ENCODE measurements around the gene MTMR10. TPM values are rescaled to one million over a fixed set of nuclear protein-coding genes. Genes with fewer than 3 reads are reported as not detected.

The MTMR10 gene
- total RNA-seq, 2 donors from 2014 or later, result 13.9 to 44.7 TPM

DNA sequence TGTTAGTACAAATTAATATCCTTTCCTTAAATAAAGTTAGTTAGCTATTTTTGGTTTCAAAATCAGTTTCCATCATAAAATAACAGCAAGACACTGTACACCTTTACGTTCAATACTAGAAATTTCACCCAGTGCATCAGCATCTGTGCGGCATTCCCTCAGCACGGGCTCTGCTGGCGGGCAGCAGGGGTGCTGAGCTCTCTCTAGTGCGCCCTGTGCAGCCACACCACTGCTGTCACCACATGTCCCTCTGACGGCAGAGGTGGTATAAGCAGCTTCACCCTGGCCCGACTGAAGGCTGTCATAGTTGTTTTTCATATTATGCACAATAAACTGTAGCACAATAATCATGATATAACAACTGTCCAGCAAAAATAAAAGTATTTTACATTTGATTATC is 52.3 kb downstream of the MTMR10 start:
- Histone ChIP-seq H3K27me3 (replicated peaks; ENCODE audit: insufficient read depth) (no peaks in the 10 kb centered on the region), H3K4me1 (ENCODE audit: control insufficient read depth in 1 of 2, low read depth in 2 of 2) (no peaks in the 10 kb centered on the region), H3K36me3 (peaks cover 55% of the 10 kb centered on the region), H3K9me3 (no peaks in the 10 kb centered on the region), H3K27ac (no peak overlapping the region), H3K4me3 (no peak overlapping the region)
- no peak for ATAC-seq (ENCODE audit: insufficient number of reproducible peaks, low FRiP score, low read depth)
- DNase-seq (ENCODE audit: low spot score), result no peak
- TF ChIP-seq, protein P1, sequence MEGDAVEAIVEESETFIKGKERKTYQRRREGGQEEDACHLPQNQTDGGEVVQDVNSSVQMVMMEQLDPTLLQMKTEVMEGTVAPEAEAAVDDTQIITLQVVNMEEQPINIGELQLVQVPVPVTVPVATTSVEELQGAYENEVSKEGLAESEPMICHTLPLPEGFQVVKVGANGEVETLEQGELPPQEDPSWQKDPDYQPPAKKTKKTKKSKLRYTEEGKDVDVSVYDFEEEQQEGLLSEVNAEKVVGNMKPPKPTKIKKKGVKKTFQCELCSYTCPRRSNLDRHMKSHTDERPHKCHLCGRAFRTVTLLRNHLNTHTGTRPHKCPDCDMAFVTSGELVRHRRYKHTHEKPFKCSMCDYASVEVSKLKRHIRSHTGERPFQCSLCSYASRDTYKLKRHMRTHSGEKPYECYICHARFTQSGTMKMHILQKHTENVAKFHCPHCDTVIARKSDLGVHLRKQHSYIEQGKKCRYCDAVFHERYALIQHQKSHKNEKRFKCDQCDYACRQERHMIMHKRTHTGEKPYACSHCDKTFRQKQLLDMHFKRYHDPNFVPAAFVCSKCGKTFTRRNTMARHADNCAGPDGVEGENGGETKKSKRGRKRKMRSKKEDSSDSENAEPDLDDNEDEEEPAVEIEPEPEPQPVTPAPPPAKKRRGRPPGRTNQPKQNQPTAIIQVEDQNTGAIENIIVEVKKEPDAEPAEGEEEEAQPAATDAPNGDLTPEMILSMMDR (IDR thresholded peaks at IDR 0.05), result no peak

GRCh38 chr15:30933293-30933692 is 58.1 kb downstream of the MTMR10 start:
- no peak overlapping the region for H3K27ac ChIP-seq
- H3K36me3 ChIP-seq, result peaks cover 26% of the 10 kb centered on the region
- TF ChIP-seq, protein P1 (IDR thresholded peaks at IDR 0.05), result no peak
- H3K27me3 ChIP-seq (replicated peaks; ENCODE audit: insufficient read depth), result no peaks in the 10 kb centered on the region
- H3K4me1 ChIP-seq (ENCODE audit: control insufficient read depth in 1 of 2, low read depth in 2 of 2), result no peaks in the 10 kb centered on the region
- H3K4me3 ChIP-seq, result no peak overlapping the region
- ATAC-seq (ENCODE audit: insufficient number of reproducible peaks, low FRiP score, low read depth) (no peak), DNase-seq (ENCODE audit: low spot score) (no peak)
- no peaks in the 10 kb centered on the region for H3K9me3 ChIP-seq

- no peak for ATAC-seq (ENCODE audit: insufficient number of reproducible peaks, low FRiP score, low read depth)
- H3K9me3 ChIP-seq, result no peaks in the 10 kb centered on the region
- H3K27me3 ChIP-seq (replicated peaks; ENCODE audit: insufficient read depth), result no peaks in the 10 kb centered on the region
- no peak for DNase-seq (ENCODE audit: low spot score)
- peaks cover 37% of the 10 kb centered on the region for H3K36me3 ChIP-seq
- H3K4me1 ChIP-seq (ENCODE audit: control insufficient read depth in 1 of 2, low read depth in 2 of 2), result no peaks in the 10 kb centered on the region
- no peak overlapping the region for H3K4me3 ChIP-seq
- no peak overlapping the region for H3K27ac ChIP-seq
- TF ChIP-seq, protein P1 (IDR thresholded peaks at IDR 0.05), result no peak
Measured at GRCh38 chr15:30930422-30930821, 61.0 kb downstream of the MTMR10 start.

GRCh38 chr15:30929982-30930381 is 61.4 kb downstream of the MTMR10 start:
- DNase-seq (ENCODE audit: low spot score) (no peak), ATAC-seq (ENCODE audit: insufficient number of reproducible peaks, low FRiP score, low read depth) (no peak)
- Histone ChIP-seq H3K36me3 (peaks cover 40% of the 10 kb centered on the region), H3K9me3 (no peaks in the 10 kb centered on the region), H3K4me1 (ENCODE audit: control insufficient read depth in 1 of 2, low read depth in 2 of 2) (no peaks in the 10 kb centered on the region), H3K4me3 (no peak overlapping the region), H3K27me3 (replicated peaks; ENCODE audit: insufficient read depth) (no peaks in the 10 kb centered on the region), H3K27ac (no peak overlapping the region)
- TF ChIP-seq, protein P1 (IDR thresholded peaks at IDR 0.05), result no peak

DNA sequence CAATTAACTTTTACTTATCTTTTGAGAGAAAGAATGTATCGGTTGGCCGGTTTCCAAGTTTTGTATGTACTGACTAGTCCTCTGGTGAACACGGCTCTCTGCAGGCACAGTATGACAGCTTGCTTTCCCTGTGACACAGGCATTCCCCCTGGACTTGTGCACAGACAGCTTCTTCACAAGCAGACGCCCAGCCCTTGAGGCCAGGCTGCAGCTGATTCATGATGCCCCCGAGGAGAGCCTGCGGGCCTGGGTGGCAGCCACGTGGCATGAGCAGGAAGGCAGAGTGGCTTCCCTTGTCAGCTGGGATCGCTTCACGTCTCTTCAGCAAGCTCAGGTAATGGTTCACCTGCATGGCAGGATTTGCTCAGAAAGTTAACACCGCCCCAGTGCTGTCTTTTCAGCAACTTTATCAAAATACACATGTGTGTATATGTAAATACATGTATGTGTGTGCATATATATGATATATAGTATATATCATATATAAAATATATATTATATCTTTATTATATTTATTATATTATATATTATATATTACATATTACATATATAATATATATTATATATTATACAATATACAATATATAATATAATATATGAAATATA is 62.3 kb downstream of the MTMR10 start:
- no peak overlapping the region for H3K27ac ChIP-seq
- TF ChIP-seq, protein P1 (IDR thresholded peaks at IDR 0.05), result no peak
- H3K27me3 ChIP-seq (replicated peaks; ENCODE audit: insufficient read depth), result no peaks in the 10 kb centered on the region
- peaks cover 41% of the 10 kb centered on the region for H3K36me3 ChIP-seq
- DNase-seq (ENCODE audit: low spot score) (no peak), ATAC-seq (ENCODE audit: insufficient number of reproducible peaks, low FRiP score, low read depth) (no peak)
- no peaks in the 10 kb centered on the region for H3K4me1 ChIP-seq (ENCODE audit: control insufficient read depth in 1 of 2, low read depth in 2 of 2)
- no peak overlapping the region for H3K4me3 ChIP-seq
- H3K9me3 ChIP-seq, result no peaks in the 10 kb centered on the region
